ENCODE data around the gene SRGAP1. TPM values are rescaled to one million over a fixed set of nuclear protein-coding genes. Genes with fewer than 3 reads are reported as not detected.

Gene SRGAP1
- polyA plus RNA-seq, 1 donor from 2014 or later = 4.8 TPM

GRCh38 chr12:63911341-63911740, 66.8 kb downstream of the SRGAP1 start:
- no peaks in the 10 kb centered on the region for H3K9me3 ChIP-seq (ENCODE audit: low read length)
- no peak for TF ChIP-seq RAD21 (conservative IDR thresholded peaks at IDR 0.05)
- no peak for TF ChIP-seq POLR2AphosphoS5 (IDR thresholded peaks at IDR 0.05)
- no peak for TF ChIP-seq EP300 (conservative IDR thresholded peaks at IDR 0.05; ENCODE audit: poor library complexity, severe bottlenecking)
- TF ChIP-seq MXI1 (conservative IDR thresholded peaks at IDR 0.05; ENCODE audit: poor library complexity, severe bottlenecking) = no peak
- TF ChIP-seq REST (IDR thresholded peaks at IDR 0.05; ENCODE audit: borderline replicate concordance) = no peak
- no peak for TF ChIP-seq SMC3 (conservative IDR thresholded peaks at IDR 0.05; ENCODE audit: poor library complexity)
- TF ChIP-seq EZH2 (IDR thresholded peaks at IDR 0.05; ENCODE audit: borderline replicate concordance, insufficient read depth, low read length, poor library complexity, severe bottlenecking) = no peak
- TF ChIP-seq CTCF (IDR thresholded peaks at IDR 0.05; ENCODE audit: poor library complexity, severe bottlenecking) = no peak
- TF ChIP-seq TAF1 (IDR thresholded peaks at IDR 0.05; ENCODE audit: low read depth) = no peak
- H3K27ac ChIP-seq (ENCODE audit: low read length) = no peak overlapping the region
- H3K36me3 ChIP-seq (ENCODE audit: insufficient read depth, low read length) = no peaks in the 10 kb centered on the region
- H3K4me2 ChIP-seq (ENCODE audit: low read length) = no peak overlapping the region
- no peak overlapping the region for H3K4me3 ChIP-seq (ENCODE audit: low read length)
- peaks cover 2% of the 10 kb centered on the region for H3F3A ChIP-seq (ENCODE audit: insufficient read depth, low read length, poor library complexity, severe bottlenecking)
- H2AFZ ChIP-seq (ENCODE audit: low read depth, low read length) = no peak overlapping the region
- H3K9ac ChIP-seq (ENCODE audit: low read length) = no peak overlapping the region
- no peaks in the 10 kb centered on the region for H4K20me1 ChIP-seq (ENCODE audit: insufficient read depth)
- H3K9me2 ChIP-seq (ENCODE audit: insufficient read depth, low read length) = no peaks in the 10 kb centered on the region
- H3K27me3 ChIP-seq (ENCODE audit: insufficient read depth, low read depth, low read length) = no peaks in the 10 kb centered on the region
- peaks cover 14% of the 10 kb centered on the region for H3K79me2 ChIP-seq (replicated peaks; ENCODE audit: insufficient read depth, low read length)

GRCh38 chr12:63912651-63913050, 68.2 kb downstream of the SRGAP1 start:
- Histone ChIP-seq H4K20me1 (ENCODE audit: insufficient read depth) (no peaks in the 10 kb centered on the region), H3K9me2 (ENCODE audit: insufficient read depth, low read length) (no peaks in the 10 kb centered on the region), H3K9me3 (ENCODE audit: low read length) (no peaks in the 10 kb centered on the region), H3F3A (ENCODE audit: insufficient read depth, low read length, poor library complexity, severe bottlenecking) (peaks cover 2% of the 10 kb centered on the region), H3K4me2 (ENCODE audit: low read length) (no peak overlapping the region), H3K79me2 (replicated peaks; ENCODE audit: insufficient read depth, low read length) (peaks cover 15% of the 10 kb centered on the region), H3K4me3 (ENCODE audit: low read length) (no peak overlapping the region), H3K27me3 (ENCODE audit: insufficient read depth, low read depth, low read length) (no peaks in the 10 kb centered on the region), H3K9ac (ENCODE audit: low read length) (no peak overlapping the region), H3K36me3 (ENCODE audit: insufficient read depth, low read length) (no peaks in the 10 kb centered on the region), H2AFZ (ENCODE audit: low read depth, low read length) (no peak overlapping the region), H3K27ac (ENCODE audit: low read length) (no peak overlapping the region)
- TF ChIP-seq TAF1 (IDR thresholded peaks at IDR 0.05; ENCODE audit: low read depth) = no peak
- no peak for TF ChIP-seq RAD21 (conservative IDR thresholded peaks at IDR 0.05)
- TF ChIP-seq REST (IDR thresholded peaks at IDR 0.05; ENCODE audit: borderline replicate concordance) = no peak
- TF ChIP-seq CTCF (IDR thresholded peaks at IDR 0.05; ENCODE audit: poor library complexity, severe bottlenecking) = no peak

Data from neural cell (in vitro differentiated cells).